Motor neuron (in vitro differentiated cells): Measurements from ENCODE around the gene SCUBE1. TPM values are rescaled to one million over a fixed set of nuclear protein-coding genes. Genes with fewer than 3 reads are reported as not detected.

ENCODE experiments used
- ATAC-seq, 8 experiments: fragments of 200-7000 bp; cut with Tn5 transposase; replicated peaks in 6 of 8; 2 replicates each; pipeline ENCODE4 v1.8.0; 2021; ENCODE audit warnings: mild to moderate bottlenecking in 8 of 8, moderate library complexity in 8 of 8
- H3K27ac ChIP-seq, 2 donors: fragments of 250-450 bp; sonication (Bioruptor Pico); 2 replicates each; pipeline ENCODE4 v1.9.0; 2021; ENCODE audit warnings: antibody characterized with exemption in 2 of 2, mild to moderate bottlenecking in 2 of 2, moderate library complexity in 1 of 2
- H3K4me1 ChIP-seq, 2 donors: fragments of 250-450 bp; sonication (Bioruptor Pico); replicated peaks in 1 of 2; 2 replicates each; pipeline ENCODE4 v1.6.1; 2021; ENCODE audit warnings: antibody characterized with exemption in 2 of 2, mild to moderate bottlenecking in 2 of 2, moderate library complexity in 1 of 2
- H3K4me3 ChIP-seq, 5 donors: fragments of 250-450 bp; sonication (Bioruptor Pico); 2 replicates each; pipeline ENCODE4 v1.9.0; 2021; ENCODE audit warnings: antibody characterized with exemption in 5 of 5, mild to moderate bottlenecking in 5 of 5, moderate library complexity in 4 of 5
- WGBS, 10 experiments: fragments of 450-650 bp; shearing (Covaris generic); methylation state at CpG; one replicate each; pipeline ENCODE4 v1.0.0; 2022; 5-methylcytosine and 5-hydroxymethylcytosine counted together
- in situ Hi-C, 9 experiments: fragments of 400-800 bp; cut with MboI; loops; one replicate each; pipeline ENCODE4 v1.15.0; 2021; ENCODE audit warnings: low sequenced_read_pairs in 9 of 9, low pct_unique_long_range_greater_than_20kb in 2 of 9; ENCODE audit not compliant: unreplicated experiment in 9 of 9
- total RNA-seq, 8 experiments: library from RNA; unstranded; fragments of 300-600 nt; gene quantifications; 2 replicates each; pipeline versions ENCODE4 v1.2.3 to v1.2.4, GENCODE V29; 2022

SCUBE1 gene
- 10 to 100 TPM in 1 of 8 experiments, 1 to 10 TPM in 4, under 1 TPM in 3; 0.09 to 16.9 (median 1.8) TPM for total RNA-seq

DNA sequence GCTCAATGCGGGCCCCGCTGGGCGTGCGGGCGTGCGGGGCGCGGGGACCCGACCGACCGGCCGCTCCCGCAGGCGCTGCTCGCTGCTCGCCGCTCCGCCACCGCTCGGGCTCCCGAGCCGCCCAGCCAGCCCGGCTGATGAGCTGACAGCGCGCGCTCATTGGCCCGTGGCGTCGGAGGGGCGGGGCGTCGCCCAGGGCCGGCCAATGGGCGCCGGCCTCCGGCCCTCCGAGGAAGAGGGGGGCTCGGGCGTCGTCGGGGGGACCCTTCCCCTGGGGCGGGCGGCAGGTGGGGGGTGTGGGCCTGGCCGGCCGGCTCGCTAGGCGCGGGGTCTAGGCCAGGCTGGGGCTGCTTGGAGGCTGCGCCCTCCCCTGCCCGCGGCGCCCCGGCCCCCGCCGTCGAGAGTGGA lies at the start of gene SCUBE1:
SCUBE1 (minus strand) TSS at position 111 of the 408 bp plus-strand sequence. CDS start 111 bp downstream, outside the sequence.
- no CpG with 5 or more reads among the region's 56 CpGs for WGBS, 10 experiments
- peak within 1 kb of the TSS; percentile 40 to 74 (median 56) for H3K4me3 ChIP-seq
- in situ Hi-C loops = no loop called here
- peak; percentile 83 to 96 (median 88) for ATAC-seq
- H3K4me1 ChIP-seq = peaks cover 13 to 27% of the 10 kb centered on the region in 2 donors
- H3K27ac ChIP-seq = peak within 1 kb of the TSS in 1 of 2 donors; percentile 56

DNA sequence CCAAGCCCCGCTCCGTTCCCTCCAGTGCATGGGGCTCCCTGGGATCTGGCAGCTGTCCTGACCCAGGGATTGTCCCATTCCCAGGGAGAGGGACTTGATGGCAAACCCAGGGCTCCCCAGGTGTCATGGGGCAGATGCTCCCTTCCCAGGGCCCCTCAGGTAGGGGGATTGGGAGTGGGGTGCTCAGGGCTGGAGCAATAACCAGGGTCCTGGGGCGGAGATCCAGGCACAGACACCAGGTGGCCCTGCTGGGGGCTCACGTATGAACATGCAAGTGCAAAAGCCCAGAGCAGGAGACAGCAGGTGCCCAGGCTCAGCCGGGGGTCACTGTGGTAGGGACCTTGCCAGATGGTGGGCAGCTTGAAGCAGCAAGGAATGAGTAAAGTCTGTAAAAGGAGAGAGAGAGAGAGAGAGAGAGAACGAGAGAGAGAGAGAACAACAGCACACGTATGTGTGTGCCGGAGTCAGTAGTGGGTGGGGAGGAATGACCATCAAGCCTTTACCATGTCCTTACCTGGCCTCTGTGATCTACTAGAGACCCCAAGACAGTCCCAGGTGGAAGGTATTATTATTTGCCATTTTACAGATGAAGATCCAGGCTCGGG lies 49.3 kb upstream of the SCUBE1 start:
- peaks cover 14 to 48% of the 10 kb centered on the region in 2 donors for H3K4me1 ChIP-seq
- in situ Hi-C loops = loop anchor here in 7 of 9 experiments (25.0 kb wide), 5 partner anchors 130 to 1245 kb away; partner anchors contain the start of gene EFCAB6 (in 2 of the 7)
- H3K27ac ChIP-seq = peak overlapping the region; percentile 35 to 69
- WGBS, 10 experiments = 18 to 100% (median 32%) methylated on average over 1 to 3 of the region's 9 CpGs; no CpG with 5 or more reads in 5 of the 10 experiments
- peak in 4 of 8 experiments; percentile 0 to 1 (median 0) for ATAC-seq
- no peak overlapping the region for H3K4me3 ChIP-seq

DNA sequence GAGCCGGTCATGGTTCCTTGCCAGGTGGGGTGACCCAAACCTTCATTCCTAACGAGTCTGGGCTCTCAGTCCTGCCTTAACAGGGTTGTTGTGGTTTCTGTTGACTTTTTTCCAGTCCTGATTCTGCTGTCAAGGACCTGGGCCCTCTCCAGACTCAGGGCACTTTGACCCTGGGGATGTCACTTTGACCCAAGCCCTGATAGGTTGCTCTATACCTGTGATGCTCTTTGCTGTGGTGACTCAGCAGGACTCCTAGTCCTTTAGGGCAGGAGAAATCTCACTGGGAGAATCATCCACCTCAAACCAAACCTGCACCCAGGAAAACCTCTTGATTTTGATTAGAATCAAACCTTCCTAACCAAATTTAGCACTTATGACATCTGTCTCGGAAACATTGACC lies 48.1 kb upstream of the SCUBE1 start:
- Histone ChIP-seq H3K4me1 (peaks cover 14 to 44% of the 10 kb centered on the region in 2 donors), H3K4me3 (no peak overlapping the region), H3K27ac (no peak overlapping the region)
- ATAC-seq = no peak
- whole genome bisulfite sequencing, 10 experiments = 27 to 100% (median 42%) methylated on average over 1 to 3 of the region's 3 CpGs; no CpG with 5 or more reads in 3 of the 10 experiments
- in situ Hi-C loops = loop anchor here in 7 of 9 experiments (25.0 kb wide), 5 partner anchors 129 to 1246 kb away; partner anchors contain the start of gene EFCAB6 (in 2 of the 7)

DNA sequence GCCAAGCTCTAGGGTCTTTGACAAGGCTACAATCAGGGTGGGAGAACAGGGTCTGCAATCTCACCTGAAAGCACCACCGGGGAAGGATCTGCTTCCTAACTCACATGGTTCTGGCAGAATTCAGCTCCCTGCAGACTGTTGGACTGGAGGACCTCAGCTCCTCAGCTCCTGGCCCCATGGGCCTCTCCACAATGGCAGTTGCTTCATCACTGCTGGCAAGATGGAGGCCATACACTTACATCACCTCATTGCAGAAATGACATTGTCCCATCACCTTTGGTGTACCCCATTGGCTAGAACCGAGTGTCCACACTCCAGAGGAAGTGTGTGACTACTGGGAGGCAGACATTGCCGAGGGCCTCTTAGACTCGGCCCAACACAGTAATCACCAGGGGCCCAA lies 47.7 kb upstream of the SCUBE1 start:
- 0 to 64% methylated on average over 1 to 3 of the region's 4 CpGs; no CpG with 5 or more reads in 8 of the 10 experiments for WGBS, 10 experiments
- Histone ChIP-seq H3K27ac (no peak overlapping the region), H3K4me3 (no peak overlapping the region), H3K4me1 (peaks cover 14 to 44% of the 10 kb centered on the region in 2 donors)
- no peak for ATAC-seq
- in situ Hi-C loops = loop anchor here in 7 of 9 experiments (25.0 kb wide), 5 partner anchors 129 to 1246 kb away; partner anchors contain the start of gene EFCAB6 (in 2 of the 7)

DNA sequence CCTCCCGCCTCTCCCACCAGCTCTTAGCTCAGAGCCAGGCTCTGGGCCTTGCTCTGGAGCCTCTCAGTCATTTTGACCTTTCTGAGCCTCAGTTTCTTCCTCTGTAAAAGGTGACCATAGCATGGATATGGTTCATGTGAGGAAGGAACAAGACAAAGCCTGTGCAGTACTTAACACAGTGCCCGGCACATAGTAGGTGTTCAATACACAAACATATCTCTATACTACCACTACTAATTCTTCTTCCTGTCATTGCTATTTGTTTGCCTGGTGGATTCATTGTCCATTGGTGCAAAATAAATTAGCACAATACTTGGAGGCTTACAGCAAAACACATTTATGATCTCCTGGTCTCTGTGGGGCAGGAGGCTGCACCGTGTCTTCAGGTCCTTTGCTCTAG lies 47.0 kb upstream of the SCUBE1 start:
- no peak for ATAC-seq
- in situ Hi-C loops = loop anchor here in 7 of 9 experiments (25.0 kb wide), 5 partner anchors 128 to 1247 kb away; partner anchors contain the start of gene EFCAB6 (in 2 of the 7)
- 0 to 100% (median 72%) methylated on average over 1 to 3 of the region's 3 CpGs; no CpG with 5 or more reads in 1 of the 10 experiments for WGBS, 10 experiments

DNA sequence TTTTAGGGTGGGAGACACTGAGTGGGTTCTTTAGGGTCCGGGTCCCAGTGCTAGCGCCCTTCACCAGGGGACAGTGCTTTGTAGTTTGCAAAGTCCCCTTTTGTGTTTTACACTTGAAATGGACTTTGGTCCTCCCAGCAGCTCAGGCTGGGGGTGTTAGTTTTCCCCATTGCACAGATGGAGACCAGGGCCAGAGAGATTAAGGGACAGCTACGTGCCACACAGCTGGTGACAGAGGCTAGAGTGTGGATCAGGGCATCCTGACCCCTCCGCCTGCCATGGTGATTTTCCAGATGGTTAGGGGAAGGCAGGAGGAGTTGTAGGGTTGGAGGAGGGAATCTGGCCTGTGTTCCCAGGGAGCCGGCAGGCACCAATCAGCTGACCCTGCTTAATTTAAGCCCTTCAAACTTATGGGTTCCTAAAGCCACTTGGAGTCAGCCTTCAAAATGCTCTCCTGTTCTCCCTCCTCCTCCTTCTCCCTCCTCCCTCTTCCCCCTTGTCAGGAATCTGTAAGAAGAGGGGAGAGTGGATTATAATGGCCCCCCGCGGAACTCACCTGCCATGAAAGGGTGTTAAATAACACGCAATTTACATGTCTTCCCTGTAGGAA lies 46.2 kb upstream of the SCUBE1 start:
- ATAC-seq = no peak
- 33 to 100% (median 61%) methylated on average over 1 to 4 of the region's 8 CpGs; no CpG with 5 or more reads in 4 of the 10 experiments for WGBS, 10 experiments
- in situ Hi-C loops = loop anchor here in 7 of 9 experiments (25.0 kb wide), 5 partner anchors 127 to 1248 kb away; partner anchors contain the start of gene EFCAB6 (in 2 of the 7)
- Histone ChIP-seq H3K27ac (no peak overlapping the region), H3K4me1 (peaks cover 14 to 35% of the 10 kb centered on the region in 2 donors), H3K4me3 (no peak overlapping the region)

More for the DNA sequence above, 47.0 kb upstream of the SCUBE1 start:
- H3K4me3 ChIP-seq = no peak overlapping the region
- H3K4me1 ChIP-seq = peaks cover 14 to 44% of the 10 kb centered on the region in 2 donors
- no peak overlapping the region for H3K27ac ChIP-seq

DNA sequence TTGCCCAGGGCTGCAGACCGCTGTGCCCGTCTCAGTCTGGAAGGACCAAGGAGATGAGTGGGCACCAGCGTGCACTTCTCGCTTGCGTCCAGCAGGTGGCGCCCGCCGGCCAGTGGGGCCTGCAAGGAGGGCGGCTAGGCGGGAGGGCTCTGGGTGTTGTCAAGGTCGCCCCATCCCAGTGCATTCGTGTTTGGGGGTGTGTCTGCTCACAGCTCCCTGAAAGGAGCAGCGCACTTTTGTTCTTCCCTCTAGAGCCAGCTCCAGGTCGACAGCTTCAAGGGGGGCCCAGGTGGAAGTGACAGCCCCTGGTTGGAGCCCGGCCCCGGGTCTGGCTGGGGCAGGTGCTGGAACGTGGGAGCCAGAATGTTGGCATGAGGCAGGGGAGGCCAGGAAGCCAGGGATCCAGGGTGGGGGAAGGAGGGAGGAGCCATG lies 45.3 kb upstream of the SCUBE1 start:
- peaks cover 10 to 28% of the 10 kb centered on the region in 2 donors for H3K4me1 ChIP-seq
- H3K4me3 ChIP-seq = no peak overlapping the region
- in situ Hi-C loops = loop anchor here in 7 of 9 experiments (25.0 kb wide), 5 partner anchors 126 to 1249 kb away; partner anchors contain the start of gene EFCAB6 (in 2 of the 7)
- peak; percentile 61 to 86 (median 75) for ATAC-seq
- H3K27ac ChIP-seq = no peak overlapping the region
- 0 to 60% (median 0%) methylated on average over 1 to 4 of the region's 17 CpGs; no CpG with 5 or more reads in 7 of the 10 experiments for WGBS, 10 experiments

DNA sequence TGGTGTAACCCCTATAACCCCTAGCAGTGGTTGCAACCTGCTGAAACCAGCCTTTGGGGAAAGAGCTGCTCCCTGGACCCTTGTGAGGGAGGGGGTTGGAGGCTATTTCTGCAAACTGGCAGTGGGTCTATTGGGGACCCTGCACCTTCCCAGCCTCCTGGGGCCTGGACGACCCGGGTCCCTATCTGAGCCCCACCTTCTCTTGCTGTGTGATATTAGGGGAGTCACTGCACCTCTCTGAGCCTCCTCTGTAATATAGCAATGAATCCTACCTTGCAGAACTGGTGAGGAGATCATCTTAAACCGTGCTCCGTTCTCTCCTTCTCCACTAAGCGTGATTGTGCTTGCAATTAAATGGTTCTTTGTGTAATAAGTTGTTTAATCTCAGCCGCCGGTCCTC lies 44.6 kb upstream of the SCUBE1 start:
- Histone ChIP-seq H3K4me1 (peaks cover 6 to 22% of the 10 kb centered on the region in 2 donors), H3K27ac (no peak overlapping the region), H3K4me3 (no peak overlapping the region)
- WGBS, 10 experiments = 40 to 100% (median 41%) methylated on average over 1 to 7 of the region's 7 CpGs; no CpG with 5 or more reads in 4 of the 10 experiments
- in situ Hi-C loops = loop anchor here in 7 of 9 experiments (25.0 kb wide), 5 partner anchors 126 to 1249 kb away; partner anchors contain the start of gene EFCAB6 (in 2 of the 7)
- ATAC-seq = no peak

DNA sequence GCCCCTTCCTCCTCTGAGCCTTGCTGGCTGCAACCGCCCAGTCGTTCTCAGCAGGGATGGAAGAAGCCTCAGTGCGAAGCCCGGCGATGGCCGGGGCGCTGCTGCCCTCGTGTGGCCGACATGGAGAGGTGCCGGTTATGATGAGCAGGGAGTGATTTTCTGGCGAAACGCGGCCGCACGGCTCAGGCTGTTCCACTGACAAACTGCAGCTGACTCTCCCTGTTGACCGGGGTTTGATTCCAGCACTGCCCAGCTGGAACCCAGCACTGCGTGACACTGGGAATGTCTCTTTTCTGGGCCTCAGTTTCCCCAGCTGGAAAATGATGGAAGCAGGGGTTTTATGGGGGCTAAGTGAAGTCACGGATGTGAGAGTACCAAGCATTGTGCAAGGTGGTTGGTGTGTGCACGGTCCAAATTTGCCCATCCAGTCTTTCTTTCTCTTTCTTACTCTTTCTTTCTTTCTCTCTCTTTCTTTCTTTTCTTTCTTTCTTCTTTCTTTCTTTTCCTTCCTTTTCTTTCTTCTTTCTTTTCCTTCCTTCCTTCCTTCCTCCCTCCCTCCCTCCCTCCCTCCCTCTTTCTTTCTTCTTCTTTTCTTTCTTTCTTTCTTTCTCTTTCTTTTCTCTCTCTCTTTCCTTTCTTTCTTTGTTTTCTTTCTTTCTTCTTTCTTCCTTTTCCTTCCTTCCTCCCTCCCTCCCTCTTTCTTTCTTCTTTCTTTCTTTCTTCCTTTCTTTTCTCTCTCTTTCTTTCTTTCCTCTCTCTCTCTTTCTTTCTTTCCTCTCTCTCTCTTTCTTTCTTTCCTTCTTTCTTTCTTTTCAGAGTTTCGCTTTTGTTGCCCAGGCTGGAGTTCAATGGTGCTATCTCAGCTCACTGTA lies 42.8 kb upstream of the SCUBE1 start:
- Histone ChIP-seq H3K4me3 (no peak overlapping the region), H3K4me1 (peaks cover 3 to 19% of the 10 kb centered on the region in 2 donors), H3K27ac (no peak overlapping the region)
- peak; percentile 85 to 95 (median 89) for ATAC-seq
- in situ Hi-C loops = loop anchor here in 7 of 9 experiments (25.0 kb wide), 5 partner anchors 124 to 1251 kb away; partner anchors contain the start of gene EFCAB6 (in 2 of the 7)
- WGBS, 10 experiments = 0 to 79% (median 7%) methylated on average over 1 to 8 of the region's 20 CpGs; no CpG with 5 or more reads in 2 of the 10 experiments

DNA sequence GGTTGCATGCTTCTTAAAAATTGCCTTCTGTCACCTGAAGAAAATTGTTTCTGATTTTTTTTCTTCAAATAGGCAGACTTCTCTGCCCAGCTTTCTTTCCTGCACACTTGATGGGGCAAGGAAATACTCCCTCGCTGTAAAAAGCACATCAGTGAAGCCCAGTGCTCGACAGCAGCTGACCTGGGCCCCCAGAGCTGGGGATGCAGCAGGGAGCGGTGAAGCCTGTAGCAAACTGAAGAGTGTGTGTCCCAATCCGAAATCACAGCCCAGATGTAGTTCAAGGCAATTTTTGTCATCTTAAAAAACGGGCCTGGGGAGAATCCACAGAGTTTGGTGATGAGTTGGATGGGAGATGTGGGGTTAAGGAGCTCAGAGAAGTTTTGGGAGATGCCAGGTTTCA lies 41.7 kb upstream of the SCUBE1 start:
- in situ Hi-C loops = loop anchor here in 7 of 9 experiments (25.0 kb wide), 5 partner anchors 123 to 1252 kb away; partner anchors contain the start of gene EFCAB6 (in 2 of the 7)
- Histone ChIP-seq H3K4me1 (peaks cover 3 to 19% of the 10 kb centered on the region in 2 donors), H3K4me3 (no peak overlapping the region), H3K27ac (no peak overlapping the region)
- ATAC-seq = no peak
- WGBS, 10 experiments = 33 to 93% (median 52%) methylated on average over 2 to 5 of the region's 5 CpGs; no CpG with 5 or more reads in 3 of the 10 experiments

DNA sequence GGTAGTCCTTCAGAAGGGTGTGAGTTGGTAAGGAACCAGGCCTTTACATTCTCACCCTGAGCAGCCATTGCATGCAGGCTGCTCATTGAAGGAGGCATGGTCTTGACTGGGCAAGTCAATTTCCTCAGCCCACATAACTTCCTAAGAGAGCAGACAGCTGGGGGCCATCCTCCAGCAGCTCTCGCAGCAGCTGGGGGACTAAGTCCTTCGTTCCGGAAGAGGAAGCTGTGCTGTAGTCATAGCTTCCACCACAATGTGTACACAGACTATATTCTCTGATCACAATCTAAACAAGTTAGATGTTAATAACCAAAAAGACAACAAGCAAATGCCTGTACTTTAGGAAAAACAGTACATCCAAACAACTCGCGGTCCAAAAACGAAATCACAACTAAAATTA lies 38.5 kb upstream of the SCUBE1 start:
- Histone ChIP-seq H3K4me3 (no peak overlapping the region), H3K27ac (no peak overlapping the region), H3K4me1 (peaks cover 11 to 20% of the 10 kb centered on the region in 2 donors)
- 32 to 97% (median 88%) methylated on average over 1 to 6 of the region's 6 CpGs; no CpG with 5 or more reads in 2 of the 10 experiments for WGBS, 10 experiments
- ATAC-seq = no peak
- in situ Hi-C loops = loop anchor here in 7 of 9 experiments (25.0 kb wide), 5 partner anchors 119 to 1256 kb away; partner anchors contain the start of gene EFCAB6 (in 2 of the 7)
